Body of pancreas (tissue), 4 donors: ENCODE data around the gene MGAT3.

Experiments used
- CTCF ChIP-seq, 7 experiments: fragments of 450-650 bp in 4 of 7; fragments of 200-600 bp in 3 of 7; sonication (generic) in 3 of 7; IDR thresholded peaks; one replicate each; pipeline ENCODE4 v1.5.1; 2016 to 2019; ENCODE audit warnings: antibody characterized with exemption in 7 of 7
- POLR2A ChIP-seq, 3 donors: fragments of 450-650 bp; IDR thresholded peaks; one replicate each; pipeline ENCODE4 v1.6.1; 2016; ENCODE audit warnings: antibody characterized with exemption in 3 of 3, mild to moderate bottlenecking in 2 of 3

GRCh38 chr22:39492186-39492585 is 35.4 kb downstream of the MGAT3 start:
- TF ChIP-seq CTCF (IDR thresholded peaks at IDR 0.05), result no peak
- TF ChIP-seq POLR2A (IDR thresholded peaks at IDR 0.05), result no peak
